ENCODE measurements around the gene DYDC2.

GRCh38 chr10:80313523-80313922 is 43.1 kb upstream of the DYDC2 start:
- TF ChIP-seq, protein P1, sequence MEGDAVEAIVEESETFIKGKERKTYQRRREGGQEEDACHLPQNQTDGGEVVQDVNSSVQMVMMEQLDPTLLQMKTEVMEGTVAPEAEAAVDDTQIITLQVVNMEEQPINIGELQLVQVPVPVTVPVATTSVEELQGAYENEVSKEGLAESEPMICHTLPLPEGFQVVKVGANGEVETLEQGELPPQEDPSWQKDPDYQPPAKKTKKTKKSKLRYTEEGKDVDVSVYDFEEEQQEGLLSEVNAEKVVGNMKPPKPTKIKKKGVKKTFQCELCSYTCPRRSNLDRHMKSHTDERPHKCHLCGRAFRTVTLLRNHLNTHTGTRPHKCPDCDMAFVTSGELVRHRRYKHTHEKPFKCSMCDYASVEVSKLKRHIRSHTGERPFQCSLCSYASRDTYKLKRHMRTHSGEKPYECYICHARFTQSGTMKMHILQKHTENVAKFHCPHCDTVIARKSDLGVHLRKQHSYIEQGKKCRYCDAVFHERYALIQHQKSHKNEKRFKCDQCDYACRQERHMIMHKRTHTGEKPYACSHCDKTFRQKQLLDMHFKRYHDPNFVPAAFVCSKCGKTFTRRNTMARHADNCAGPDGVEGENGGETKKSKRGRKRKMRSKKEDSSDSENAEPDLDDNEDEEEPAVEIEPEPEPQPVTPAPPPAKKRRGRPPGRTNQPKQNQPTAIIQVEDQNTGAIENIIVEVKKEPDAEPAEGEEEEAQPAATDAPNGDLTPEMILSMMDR (conservative IDR thresholded peaks at IDR 0.05; ENCODE audit: low read depth in 2 of 2): no peak
- TF ChIP-seq EZH2phosphoT487 (IDR thresholded peaks at IDR 0.05; ENCODE audit: unreplicated experiment) (no peak), EZH2 (IDR thresholded peaks at IDR 0.05; ENCODE audit: low read depth, unreplicated experiment) (no peak), ZNF331 (CRISPR knock-in tag; IDR thresholded peaks at IDR 0.05; ENCODE audit: low read depth) (no peak), REST (IDR thresholded peaks at IDR 0.05; ENCODE audit: unreplicated experiment) (no peak), POLR2AphosphoS5 (IDR thresholded peaks at IDR 0.05; ENCODE audit: low read depth) (no peak)
